Measurements from ENCODE around the gene METTL22. TPM values are rescaled to one million over a fixed set of nuclear protein-coding genes. Genes with fewer than 3 reads are reported as not detected.
A peak's percentile ranks its signal among the peaks of the same experiment; 100 is the strongest.

METTL22 gene
- polyA plus RNA-seq, 1 donor from 2014 or later = 51.3 TPM

DNA sequence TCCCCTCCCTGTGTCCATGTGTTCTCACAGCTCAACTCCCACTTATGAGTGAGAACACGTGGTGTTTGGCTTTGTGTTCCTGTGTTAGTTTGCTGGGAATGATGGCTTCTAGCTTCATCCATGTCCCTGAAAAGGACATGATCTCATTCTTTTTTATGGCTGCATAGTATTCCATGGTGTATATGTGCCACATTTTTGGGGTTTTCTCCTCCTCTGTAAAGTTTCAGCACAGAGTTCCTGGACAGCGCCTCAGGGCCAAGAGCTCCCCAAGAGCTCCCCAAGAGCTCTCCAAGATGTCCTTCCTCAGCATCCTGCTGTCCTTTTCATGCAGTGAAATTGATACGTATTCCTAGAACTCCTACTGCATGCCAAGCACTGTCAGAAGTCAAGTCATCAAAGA lies 46.0 kb downstream of the METTL22 start:
- TF ChIP-seq, protein P1, sequence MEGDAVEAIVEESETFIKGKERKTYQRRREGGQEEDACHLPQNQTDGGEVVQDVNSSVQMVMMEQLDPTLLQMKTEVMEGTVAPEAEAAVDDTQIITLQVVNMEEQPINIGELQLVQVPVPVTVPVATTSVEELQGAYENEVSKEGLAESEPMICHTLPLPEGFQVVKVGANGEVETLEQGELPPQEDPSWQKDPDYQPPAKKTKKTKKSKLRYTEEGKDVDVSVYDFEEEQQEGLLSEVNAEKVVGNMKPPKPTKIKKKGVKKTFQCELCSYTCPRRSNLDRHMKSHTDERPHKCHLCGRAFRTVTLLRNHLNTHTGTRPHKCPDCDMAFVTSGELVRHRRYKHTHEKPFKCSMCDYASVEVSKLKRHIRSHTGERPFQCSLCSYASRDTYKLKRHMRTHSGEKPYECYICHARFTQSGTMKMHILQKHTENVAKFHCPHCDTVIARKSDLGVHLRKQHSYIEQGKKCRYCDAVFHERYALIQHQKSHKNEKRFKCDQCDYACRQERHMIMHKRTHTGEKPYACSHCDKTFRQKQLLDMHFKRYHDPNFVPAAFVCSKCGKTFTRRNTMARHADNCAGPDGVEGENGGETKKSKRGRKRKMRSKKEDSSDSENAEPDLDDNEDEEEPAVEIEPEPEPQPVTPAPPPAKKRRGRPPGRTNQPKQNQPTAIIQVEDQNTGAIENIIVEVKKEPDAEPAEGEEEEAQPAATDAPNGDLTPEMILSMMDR (IDR thresholded peaks at IDR 0.05; ENCODE audit: poor library complexity, severe bottlenecking) = no peak
- TF ChIP-seq RAD21 (conservative IDR thresholded peaks at IDR 0.05) = no peak
- TF ChIP-seq, protein P2, sequence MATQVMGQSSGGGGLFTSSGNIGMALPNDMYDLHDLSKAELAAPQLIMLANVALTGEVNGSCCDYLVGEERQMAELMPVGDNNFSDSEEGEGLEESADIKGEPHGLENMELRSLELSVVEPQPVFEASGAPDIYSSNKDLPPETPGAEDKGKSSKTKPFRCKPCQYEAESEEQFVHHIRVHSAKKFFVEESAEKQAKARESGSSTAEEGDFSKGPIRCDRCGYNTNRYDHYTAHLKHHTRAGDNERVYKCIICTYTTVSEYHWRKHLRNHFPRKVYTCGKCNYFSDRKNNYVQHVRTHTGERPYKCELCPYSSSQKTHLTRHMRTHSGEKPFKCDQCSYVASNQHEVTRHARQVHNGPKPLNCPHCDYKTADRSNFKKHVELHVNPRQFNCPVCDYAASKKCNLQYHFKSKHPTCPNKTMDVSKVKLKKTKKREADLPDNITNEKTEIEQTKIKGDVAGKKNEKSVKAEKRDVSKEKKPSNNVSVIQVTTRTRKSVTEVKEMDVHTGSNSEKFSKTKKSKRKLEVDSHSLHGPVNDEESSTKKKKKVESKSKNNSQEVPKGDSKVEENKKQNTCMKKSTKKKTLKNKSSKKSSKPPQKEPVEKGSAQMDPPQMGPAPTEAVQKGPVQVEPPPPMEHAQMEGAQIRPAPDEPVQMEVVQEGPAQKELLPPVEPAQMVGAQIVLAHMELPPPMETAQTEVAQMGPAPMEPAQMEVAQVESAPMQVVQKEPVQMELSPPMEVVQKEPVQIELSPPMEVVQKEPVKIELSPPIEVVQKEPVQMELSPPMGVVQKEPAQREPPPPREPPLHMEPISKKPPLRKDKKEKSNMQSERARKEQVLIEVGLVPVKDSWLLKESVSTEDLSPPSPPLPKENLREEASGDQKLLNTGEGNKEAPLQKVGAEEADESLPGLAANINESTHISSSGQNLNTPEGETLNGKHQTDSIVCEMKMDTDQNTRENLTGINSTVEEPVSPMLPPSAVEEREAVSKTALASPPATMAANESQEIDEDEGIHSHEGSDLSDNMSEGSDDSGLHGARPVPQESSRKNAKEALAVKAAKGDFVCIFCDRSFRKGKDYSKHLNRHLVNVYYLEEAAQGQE (IDR thresholded peaks at IDR 0.05; ENCODE audit: borderline replicate concordance) = no peak
- no peak for TF ChIP-seq POLR2AphosphoS5 (IDR thresholded peaks at IDR 0.05)
- no peak for TF ChIP-seq EZH2 (IDR thresholded peaks at IDR 0.05; ENCODE audit: borderline replicate concordance, insufficient read depth, low read length, poor library complexity, severe bottlenecking)
- TF ChIP-seq SMC3 (conservative IDR thresholded peaks at IDR 0.05; ENCODE audit: poor library complexity) = no peak
- no peak for TF ChIP-seq MXI1 (conservative IDR thresholded peaks at IDR 0.05; ENCODE audit: poor library complexity, severe bottlenecking)
- no peak for TF ChIP-seq TAF1 (IDR thresholded peaks at IDR 0.05; ENCODE audit: low read depth)
- no peak for TF ChIP-seq EP300 (conservative IDR thresholded peaks at IDR 0.05; ENCODE audit: poor library complexity, severe bottlenecking)

DNA sequence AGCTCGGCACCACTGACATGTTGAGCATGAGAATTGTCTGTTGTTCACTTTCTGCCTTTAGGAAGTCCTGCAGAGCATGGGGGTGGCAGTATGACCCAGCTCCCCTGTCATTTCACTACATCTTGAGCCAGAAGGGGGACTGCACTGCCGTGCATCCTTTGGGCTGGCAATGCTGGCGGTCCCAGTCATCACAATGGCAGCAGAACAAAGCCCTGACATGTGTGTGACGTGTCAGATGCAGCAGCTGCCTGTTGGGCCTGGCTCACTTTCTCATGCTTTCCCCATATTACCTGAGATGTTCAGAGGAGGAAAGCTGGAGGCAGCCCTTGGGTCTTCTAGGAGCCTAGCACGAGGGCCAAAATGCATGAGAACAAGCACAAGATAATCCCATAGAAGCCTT lies 46.6 kb downstream of the METTL22 start:
- TF ChIP-seq, protein P1 (IDR thresholded peaks at IDR 0.05; ENCODE audit: poor library complexity, severe bottlenecking) = no peak
- TF ChIP-seq POLR2AphosphoS5 (IDR thresholded peaks at IDR 0.05) (peak; percentile 15), EP300 (conservative IDR thresholded peaks at IDR 0.05; ENCODE audit: poor library complexity, severe bottlenecking) (peak; percentile 54), EZH2 (IDR thresholded peaks at IDR 0.05; ENCODE audit: borderline replicate concordance, insufficient read depth, low read length, poor library complexity, severe bottlenecking) (no peak), MXI1 (conservative IDR thresholded peaks at IDR 0.05; ENCODE audit: poor library complexity, severe bottlenecking) (no peak), TAF1 (IDR thresholded peaks at IDR 0.05; ENCODE audit: low read depth) (no peak)
- H3K27ac ChIP-seq (ENCODE audit: low read length) = peak overlapping the region; percentile 43
- H3K27me3 ChIP-seq (ENCODE audit: insufficient read depth, low read depth, low read length) = no peaks in the 10 kb centered on the region
- no peaks in the 10 kb centered on the region for H4K20me1 ChIP-seq (ENCODE audit: insufficient read depth)
- no peaks in the 10 kb centered on the region for H3K9me2 ChIP-seq (ENCODE audit: insufficient read depth, low read length)
- H3F3A ChIP-seq (ENCODE audit: insufficient read depth, low read length, poor library complexity, severe bottlenecking) = no peaks in the 10 kb centered on the region
- no peaks in the 10 kb centered on the region for H3K9me3 ChIP-seq (ENCODE audit: low read length)
- no peaks in the 10 kb centered on the region for H3K79me2 ChIP-seq (replicated peaks; ENCODE audit: insufficient read depth, low read length)
- no peak overlapping the region for H2AFZ ChIP-seq (ENCODE audit: low read depth, low read length)
- H3K4me3 ChIP-seq (ENCODE audit: low read length) = no peak overlapping the region
- H3K9ac ChIP-seq (ENCODE audit: low read length) = peak overlapping the region; percentile 4
- no peaks in the 10 kb centered on the region for H3K36me3 ChIP-seq (ENCODE audit: insufficient read depth, low read length)
- no peak overlapping the region for H3K4me2 ChIP-seq (ENCODE audit: low read length)

More for the DNA sequence above, 46.0 kb downstream of the METTL22 start:
- Histone ChIP-seq H2AFZ (ENCODE audit: low read depth, low read length) (no peak overlapping the region), H4K20me1 (ENCODE audit: insufficient read depth) (no peaks in the 10 kb centered on the region), H3K79me2 (replicated peaks; ENCODE audit: insufficient read depth, low read length) (no peaks in the 10 kb centered on the region), H3K9me2 (ENCODE audit: insufficient read depth, low read length) (no peaks in the 10 kb centered on the region), H3F3A (ENCODE audit: insufficient read depth, low read length, poor library complexity, severe bottlenecking) (no peaks in the 10 kb centered on the region), H3K27ac (ENCODE audit: low read length) (peak overlapping the region; percentile 43), H3K36me3 (ENCODE audit: insufficient read depth, low read length) (no peaks in the 10 kb centered on the region), H3K27me3 (ENCODE audit: insufficient read depth, low read depth, low read length) (no peaks in the 10 kb centered on the region), H3K9ac (ENCODE audit: low read length) (peak overlapping the region; percentile 4), H3K4me3 (ENCODE audit: low read length) (no peak overlapping the region), H3K4me2 (ENCODE audit: low read length) (no peak overlapping the region), H3K9me3 (ENCODE audit: low read length) (no peaks in the 10 kb centered on the region)
